CD4-positive, alpha-beta T cell (primary cell): ENCODE measurements around the gene PEX11A. TPM values are rescaled to one million over a fixed set of nuclear protein-coding genes. Genes with fewer than 3 reads are reported as not detected.

Source experiments
- ATAC-seq: fragments of 200-7000 bp; cut with Tn5 transposase; one replicate; pipeline ENCODE4 v1.10.0; 2022; ENCODE audit warnings: mild to moderate bottlenecking; ENCODE audit not compliant: poor library complexity
- CTCF ChIA-PET: fragments of 350-600 bp; sonication (Branson Sonifier 250); formaldehyde crosslinking; loops from one replicate; lab custom pipeline; 2021; ENCODE audit warnings: antibody characterized with exemption, inconsistent platforms; lab: Charles Lee
- POLR2A ChIA-PET: fragments of 350-600 bp; sonication (Branson Sonifier 250); formaldehyde crosslinking; loops from one replicate; lab custom pipeline; 2021; ENCODE audit warnings: antibody characterized with exemption, inconsistent platforms; lab: Charles Lee
- DNase-seq, 14 experiments: peaks; one replicate each; pipeline ENCODE4 v3.0.0-alpha.2; 2013 to 2020; ENCODE audit warnings: mixed read lengths in 2 of 14
- H3K27ac ChIP-seq, 2 donors: one replicate each; pipeline versions ENCODE4 v1.5.1 to v1.7.0; 2013; ENCODE audit warnings: low read length in 2 of 2, low read depth in 1 of 2, mild to moderate bottlenecking in 1 of 2
- H3K27me3 ChIP-seq, 2 experiments: 1 replicate in 1 of 2; 2 replicates in 1 of 2; pipeline versions ENCODE4 v1.6.1 to v1.7.0; 2013; ENCODE audit warnings: low read length in 2 of 2, control low read depth in 1 of 2, mild to moderate bottlenecking in 1 of 2, moderate library complexity in 1 of 2; ENCODE audit not compliant: insufficient read depth in 2 of 2, control insufficient read depth in 1 of 2
- H3K36me3 ChIP-seq: one replicate; pipeline ENCODE4 v1.6.1; 2013; ENCODE audit warnings: low read length, control low read depth; ENCODE audit not compliant: insufficient read depth
- H3K4me1 ChIP-seq: one replicate; pipeline ENCODE4 v1.6.1; 2013; ENCODE audit warnings: low read length, control low read depth; ENCODE audit not compliant: insufficient read depth
- H3K4me3 ChIP-seq: one replicate; pipeline ENCODE4 v1.5.1; 2013; ENCODE audit warnings: mild to moderate bottlenecking, low read length, moderate library complexity
- H3K9me3 ChIP-seq, 2 experiments: 1 replicate in 1 of 2; 2 replicates in 1 of 2; pipeline versions ENCODE4 v1.6.1 to v1.7.0; 2013; ENCODE audit warnings: low read length in 2 of 2, mild to moderate bottlenecking in 2 of 2, control low read depth in 1 of 2, moderate library complexity in 1 of 2; ENCODE audit not compliant: control insufficient read depth in 1 of 2, insufficient read depth in 1 of 2
- H3K27ac Mint-ChIP-seq: one replicate; pipeline ENCODE4 v1.8.0; 2020; ENCODE audit warnings: mixed read lengths
- H3K27me3 Mint-ChIP-seq: one replicate; pipeline ENCODE4 v1.8.0; 2021; ENCODE audit warnings: mixed read lengths
- H3K36me3 Mint-ChIP-seq: one replicate; pipeline ENCODE4 v1.8.0; 2021; ENCODE audit warnings: low read depth, mixed read lengths
- H3K4me1 Mint-ChIP-seq: one replicate; pipeline ENCODE4 v1.8.0; 2021; ENCODE audit warnings: low read depth, mixed read lengths
- H3K4me3 Mint-ChIP-seq: one replicate; pipeline ENCODE4 v1.8.0; 2020; ENCODE audit warnings: mild to moderate bottlenecking, mixed read lengths
- H3K9me3 Mint-ChIP-seq: one replicate; pipeline ENCODE4 v1.8.0; 2020; ENCODE audit warnings: mixed read lengths
- intact Hi-C, 2 experiments: fragments of 100-400 bp; cut with DNase I in 1 of 2; cut with micrococcal nuclease in 1 of 2; formaldehyde crosslinking; loops; one replicate each; pipeline versions ENCODE4 v1.15.1 to v1.9.0; 2023 to 2025; cut with DNase I, micrococcal nuclease
- total RNA-seq, 174 experiments: library from RNA in 2 of 174; stranded (reverse) in 2 of 174; gene quantifications; one replicate each; pipeline ENCODE4 v1.2.3 and lab custom pipeline; 2021 to 2026
- TF ChIP-seq, protein P1 (sequence below): fragments of 200-600 bp; IDR thresholded peaks from one replicate; pipeline ENCODE4 v1.8.0; 2022; ENCODE audit warnings: antibody characterized with exemption, mild to moderate bottlenecking

Gene PEX11A
- total RNA-seq, 2 experiments from 2014 or later: 0.22 TPM

DNA sequence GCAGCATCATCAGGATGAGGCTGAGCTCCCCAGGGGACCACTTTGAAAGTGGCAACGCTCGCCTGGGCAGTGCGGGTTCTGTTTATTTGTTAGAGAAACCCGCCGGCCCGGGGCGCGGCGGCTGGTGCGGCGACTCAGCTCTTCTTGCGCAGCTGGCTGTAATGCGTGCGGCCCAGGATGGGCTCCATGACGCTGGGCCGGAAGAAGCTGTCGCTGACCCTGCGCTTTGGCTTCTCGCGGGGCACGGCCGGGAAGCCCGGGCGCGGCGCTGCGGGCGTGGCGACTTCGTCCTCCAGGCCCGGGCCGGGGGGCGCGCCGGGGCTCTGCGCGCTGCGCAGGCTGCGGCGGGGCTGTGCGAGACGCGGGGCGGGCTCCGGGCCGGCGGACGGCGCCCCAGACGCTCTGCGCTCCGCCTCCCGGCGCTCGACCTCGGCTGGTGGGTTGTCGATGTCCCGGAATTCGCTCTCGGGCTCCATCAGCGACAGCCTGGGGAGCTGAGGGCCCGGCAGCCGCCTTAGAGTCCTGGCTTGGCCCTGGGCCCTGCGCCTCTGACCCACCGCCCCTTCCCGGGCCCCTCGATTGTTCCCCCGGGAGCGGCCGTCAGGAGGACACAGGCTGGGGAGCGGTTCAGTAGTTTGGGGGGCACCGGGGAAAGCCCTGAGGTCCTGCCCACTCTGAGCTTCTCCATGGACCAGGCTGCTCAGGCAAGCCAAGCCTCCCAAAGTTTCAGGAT lies 24.9 kb downstream of the PEX11A start:
- Histone ChIP-seq H3K9me3 (peaks cover 0 to 6% of the 10 kb centered on the region in 2 experiments), H3K27me3 (peaks cover 18 to 23% of the 10 kb centered on the region in 2 experiments), H3K36me3 (no peaks in the 10 kb centered on the region), H3K27ac (no peak overlapping the region), H3K4me1 (peaks cover 3% of the 10 kb centered on the region), H3K4me3 (no peak overlapping the region)
- H3K4me1 Mint-ChIP-seq: peaks cover 4% of the 10 kb centered on the region
- H3K27ac Mint-ChIP-seq: no peak overlapping the region
- no peaks in the 10 kb centered on the region for H3K36me3 Mint-ChIP-seq
- DNase-seq: no peak
- peaks cover 44% of the 10 kb centered on the region for H3K27me3 Mint-ChIP-seq
- intact Hi-C loops: no loop called here
- ChIA-PET POLR2A (no interaction called here), CTCF (no interaction called here)
- no peak overlapping the region for H3K4me3 Mint-ChIP-seq
- TF ChIP-seq, protein P1, sequence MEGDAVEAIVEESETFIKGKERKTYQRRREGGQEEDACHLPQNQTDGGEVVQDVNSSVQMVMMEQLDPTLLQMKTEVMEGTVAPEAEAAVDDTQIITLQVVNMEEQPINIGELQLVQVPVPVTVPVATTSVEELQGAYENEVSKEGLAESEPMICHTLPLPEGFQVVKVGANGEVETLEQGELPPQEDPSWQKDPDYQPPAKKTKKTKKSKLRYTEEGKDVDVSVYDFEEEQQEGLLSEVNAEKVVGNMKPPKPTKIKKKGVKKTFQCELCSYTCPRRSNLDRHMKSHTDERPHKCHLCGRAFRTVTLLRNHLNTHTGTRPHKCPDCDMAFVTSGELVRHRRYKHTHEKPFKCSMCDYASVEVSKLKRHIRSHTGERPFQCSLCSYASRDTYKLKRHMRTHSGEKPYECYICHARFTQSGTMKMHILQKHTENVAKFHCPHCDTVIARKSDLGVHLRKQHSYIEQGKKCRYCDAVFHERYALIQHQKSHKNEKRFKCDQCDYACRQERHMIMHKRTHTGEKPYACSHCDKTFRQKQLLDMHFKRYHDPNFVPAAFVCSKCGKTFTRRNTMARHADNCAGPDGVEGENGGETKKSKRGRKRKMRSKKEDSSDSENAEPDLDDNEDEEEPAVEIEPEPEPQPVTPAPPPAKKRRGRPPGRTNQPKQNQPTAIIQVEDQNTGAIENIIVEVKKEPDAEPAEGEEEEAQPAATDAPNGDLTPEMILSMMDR: no peak
- ATAC-seq: no peak
- H3K9me3 Mint-ChIP-seq: no peaks in the 10 kb centered on the region

DNA sequence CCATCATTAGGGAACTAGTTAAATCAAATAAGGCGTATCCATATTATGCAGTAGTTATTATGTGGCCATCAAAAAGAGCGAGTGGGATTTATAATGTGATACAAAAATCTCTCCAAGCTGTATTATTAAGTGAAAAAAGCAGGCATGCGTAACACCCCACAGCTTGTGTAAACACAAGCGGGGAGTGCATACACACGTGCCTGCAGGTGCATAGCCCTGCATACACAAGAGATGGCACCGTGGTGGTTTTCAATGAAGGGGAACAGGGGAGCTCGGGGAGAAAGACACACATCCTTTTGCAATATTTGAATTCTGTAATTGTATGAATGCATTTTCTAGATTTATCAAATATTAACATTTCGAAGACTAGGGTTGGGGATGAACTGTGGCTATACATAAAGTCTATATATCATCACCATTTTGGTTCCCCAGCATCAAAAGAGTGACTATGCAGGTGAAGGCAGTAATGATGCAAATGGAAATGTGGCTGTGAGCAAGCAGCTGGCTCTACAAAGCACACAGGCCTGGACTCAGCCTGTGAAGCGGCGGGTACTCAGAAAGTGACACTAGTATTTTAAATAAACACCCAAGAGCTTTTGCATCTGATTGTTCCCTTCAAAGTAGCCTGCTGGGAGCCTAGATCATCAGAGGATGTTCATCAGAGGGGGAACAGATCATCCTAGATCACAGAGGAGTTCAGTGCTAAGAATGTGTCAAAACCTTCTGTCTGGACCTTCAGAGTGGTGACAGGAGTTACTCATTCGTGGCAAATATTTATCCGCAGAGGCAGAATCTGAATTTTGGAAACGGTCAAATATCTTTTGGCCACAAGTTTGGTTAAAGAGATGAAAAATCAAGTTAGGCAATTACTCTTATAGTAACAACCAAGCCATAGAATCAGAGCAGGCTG lies 25.9 kb downstream of the PEX11A start:
- Mint-ChIP-seq H3K4me1 (peaks cover 4% of the 10 kb centered on the region), H3K4me3 (no peak overlapping the region), H3K27me3 (peaks cover 52% of the 10 kb centered on the region), H3K27ac (no peak overlapping the region), H3K36me3 (no peaks in the 10 kb centered on the region), H3K9me3 (no peaks in the 10 kb centered on the region)
- no peak for ATAC-seq
- no peaks in the 10 kb centered on the region for H3K36me3 ChIP-seq
- no peak overlapping the region for H3K27ac ChIP-seq
- peaks cover 0 to 6% of the 10 kb centered on the region in 2 experiments for H3K9me3 ChIP-seq
- TF ChIP-seq, protein P1: no peak
- H3K4me3 ChIP-seq: no peak overlapping the region
- DNase-seq: no peak
- CTCF ChIA-PET: no interaction called here
- intact Hi-C loops: no loop called here
- POLR2A ChIA-PET: no interaction called here
- peaks cover 18 to 27% of the 10 kb centered on the region in 2 experiments for H3K27me3 ChIP-seq
- H3K4me1 ChIP-seq: peaks cover 3% of the 10 kb centered on the region

GRCh38 chr15:89662893-89663626 lies 27.5 kb downstream of the PEX11A start:
- Histone ChIP-seq H3K9me3 (peaks cover 0 to 6% of the 10 kb centered on the region in 2 experiments), H3K4me3 (no peak overlapping the region), H3K36me3 (no peaks in the 10 kb centered on the region), H3K4me1 (peaks cover 3% of the 10 kb centered on the region), H3K27me3 (peaks cover 22 to 27% of the 10 kb centered on the region in 2 experiments), H3K27ac (no peak overlapping the region)
- ATAC-seq (no peak), DNase-seq (no peak)
- intact Hi-C loops: no loop called here
- Mint-ChIP-seq H3K4me1 (peaks cover 4% of the 10 kb centered on the region), H3K27ac (no peak overlapping the region), H3K9me3 (no peaks in the 10 kb centered on the region), H3K36me3 (no peaks in the 10 kb centered on the region), H3K27me3 (peaks cover 52% of the 10 kb centered on the region), H3K4me3 (no peak overlapping the region)
- CTCF ChIA-PET: no interaction called here
- POLR2A ChIA-PET: no interaction called here
- TF ChIP-seq, protein P1: no peak
